Mammary epithelial cell (primary cell): ENCODE measurements around the gene TMEM205.

Experiments used
- EZH2 ChIP-seq: IDR thresholded peaks from 2 replicates; pipeline ENCODE4 v1.6.1; 2012; ENCODE audit warnings: low read length, inconsistent platforms, borderline replicate concordance
- TF ChIP-seq, protein P1 (sequence below), 2 donors: IDR thresholded peaks in 1 of 2; conservative IDR thresholded peaks in 1 of 2; 2 replicates each; pipeline ENCODE4 v1.5.1; 2011 to 2012; ENCODE audit warnings: inconsistent platforms in 2 of 2, low read length in 2 of 2, mild to moderate bottlenecking in 2 of 2, control low read depth in 1 of 2, low read depth in 1 of 2; ENCODE audit not compliant: insufficient read depth in 1 of 2; ENCODE audit errors: extremely low read depth in 1 of 2

DNA sequence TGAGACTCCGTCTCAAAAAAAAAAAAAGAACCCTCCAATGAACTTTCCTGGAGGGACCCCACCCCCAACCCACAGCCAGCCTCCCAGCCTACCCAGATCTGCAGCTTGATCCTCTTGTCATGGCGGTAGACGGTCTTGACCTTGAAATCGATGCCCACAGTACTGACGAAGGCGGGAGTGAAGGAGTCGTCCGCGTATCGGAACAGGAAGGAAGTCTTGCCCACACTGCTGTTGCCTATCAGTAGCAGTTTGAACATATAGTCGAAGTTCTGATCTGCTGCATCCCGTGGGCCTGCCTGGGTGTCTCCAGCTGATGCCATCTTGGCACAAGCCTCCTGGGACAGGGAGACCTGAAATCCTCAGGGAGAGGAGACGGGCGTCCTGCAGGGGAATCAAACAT lies 9.0 kb downstream of the TMEM205 start:
- TF ChIP-seq, protein P1, sequence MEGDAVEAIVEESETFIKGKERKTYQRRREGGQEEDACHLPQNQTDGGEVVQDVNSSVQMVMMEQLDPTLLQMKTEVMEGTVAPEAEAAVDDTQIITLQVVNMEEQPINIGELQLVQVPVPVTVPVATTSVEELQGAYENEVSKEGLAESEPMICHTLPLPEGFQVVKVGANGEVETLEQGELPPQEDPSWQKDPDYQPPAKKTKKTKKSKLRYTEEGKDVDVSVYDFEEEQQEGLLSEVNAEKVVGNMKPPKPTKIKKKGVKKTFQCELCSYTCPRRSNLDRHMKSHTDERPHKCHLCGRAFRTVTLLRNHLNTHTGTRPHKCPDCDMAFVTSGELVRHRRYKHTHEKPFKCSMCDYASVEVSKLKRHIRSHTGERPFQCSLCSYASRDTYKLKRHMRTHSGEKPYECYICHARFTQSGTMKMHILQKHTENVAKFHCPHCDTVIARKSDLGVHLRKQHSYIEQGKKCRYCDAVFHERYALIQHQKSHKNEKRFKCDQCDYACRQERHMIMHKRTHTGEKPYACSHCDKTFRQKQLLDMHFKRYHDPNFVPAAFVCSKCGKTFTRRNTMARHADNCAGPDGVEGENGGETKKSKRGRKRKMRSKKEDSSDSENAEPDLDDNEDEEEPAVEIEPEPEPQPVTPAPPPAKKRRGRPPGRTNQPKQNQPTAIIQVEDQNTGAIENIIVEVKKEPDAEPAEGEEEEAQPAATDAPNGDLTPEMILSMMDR (conservative IDR thresholded peaks at IDR 0.05 in 1 of 2, IDR thresholded peaks at IDR 0.05 in 1 of 2; ENCODE audit: extremely low read depth in 1 of 2, insufficient read depth in 1 of 2, low read depth in 1 of 2, low read length in 2 of 2) = no peak
- no peak for TF ChIP-seq EZH2
